T-cell (primary cell): ENCODE results near the gene CHD9. TPM values are rescaled to one million over a fixed set of nuclear protein-coding genes. Genes with fewer than 3 reads are reported as not detected.

Experiments used
- ATAC-seq, 4 experiments: fragments of 200-7000 bp in 3 of 4; fragments of 150-1000 bp in 1 of 4; cut with Tn5 transposase; replicated peaks in 1 of 4; 1 replicate in 3 of 4; 2 replicates in 1 of 4; pipeline ENCODE4 v1.10.0; 2021; ENCODE audit warnings: moderate library complexity in 3 of 4, mild to moderate bottlenecking in 2 of 4, moderate number of reproducible peaks in 1 of 4
- CTCF ChIA-PET, 2 donors: fragments of 300-600 bp; sonication (Branson Sonifier 250); formaldehyde crosslinking; loops; one replicate each; lab custom pipeline; 2022; ENCODE audit warnings: antibody characterized with exemption in 2 of 2; lab: Charles Lee
- POLR2A ChIA-PET, 2 donors: fragments of 300-600 bp; sonication (Branson Sonifier 250); formaldehyde crosslinking; loops; one replicate each; lab custom pipeline; 2022; ENCODE audit warnings: antibody characterized with exemption in 2 of 2; lab: Charles Lee
- DNase-seq, 35 experiments: peaks; one replicate each; pipeline versions ENCODE4 v3.0.0 to v3.0.0-alpha.2; 2013 to 2023
- H3K27ac ChIP-seq: one replicate; pipeline ENCODE4 v1.5.1; 2013; ENCODE audit warnings: low read length
- H3K27me3 ChIP-seq, 2 experiments: replicated peaks in 1 of 2; 1 replicate in 1 of 2; 2 replicates in 1 of 2; pipeline versions ENCODE4 v1.6.1 to v1.7.0; 2013; ENCODE audit warnings: low read length in 1 of 2, mixed read lengths in 1 of 2; ENCODE audit not compliant: control insufficient read depth in 2 of 2, insufficient read depth in 2 of 2; ENCODE audit errors: extremely low read depth in 1 of 2
- H3K36me3 ChIP-seq, 2 donors: 1 replicate in 1 of 2; 2 replicates in 1 of 2; pipeline versions ENCODE4 v1.6.1 to v1.7.0; 2013; ENCODE audit warnings: low read length in 1 of 2; ENCODE audit not compliant: control insufficient read depth in 2 of 2, insufficient read depth in 1 of 2; ENCODE audit errors: extremely low read depth in 1 of 2
- H3K4me1 ChIP-seq, 2 experiments: 1 replicate in 1 of 2; 2 replicates in 1 of 2; pipeline versions ENCODE4 v1.6.1 to v1.7.0; 2013; ENCODE audit warnings: low read length in 2 of 2, mixed read lengths in 1 of 2; ENCODE audit not compliant: insufficient read depth in 2 of 2, control insufficient read depth in 1 of 2; ENCODE audit errors: extremely low read depth in 1 of 2
- H3K4me3 ChIP-seq, 2 donors: 1 replicate in 1 of 2; 2 replicates in 1 of 2; pipeline versions ENCODE4 v1.5.1 to v1.7.0; 2013; ENCODE audit warnings: mild to moderate bottlenecking in 2 of 2, low read length in 1 of 2, moderate library complexity in 1 of 2; ENCODE audit not compliant: control insufficient read depth in 1 of 2; ENCODE audit errors: extremely low read depth in 1 of 2
- H3K9me3 ChIP-seq: 2 replicates; pipeline ENCODE4 v1.7.0; 2013
- H3K27ac Mint-ChIP-seq, 2 donors: one replicate each; pipeline ENCODE4 v1.8.0; 2020 to 2021; ENCODE audit warnings: mild to moderate bottlenecking in 2 of 2, mixed read lengths in 2 of 2
- H3K27me3 Mint-ChIP-seq, 2 donors: one replicate each; pipeline ENCODE4 v1.8.0; 2021 to 2022; ENCODE audit warnings: mixed read lengths in 2 of 2
- H3K36me3 Mint-ChIP-seq: one replicate; pipeline ENCODE4 v1.8.0; 2021; ENCODE audit warnings: mixed read lengths
- H3K4me1 Mint-ChIP-seq, 3 donors: one replicate each; pipeline ENCODE4 v1.8.0; 2020 to 2022; ENCODE audit warnings: mixed read lengths in 3 of 3, mild to moderate bottlenecking in 1 of 3
- H3K4me3 Mint-ChIP-seq, 3 donors: one replicate each; pipeline ENCODE4 v1.8.0; 2020 to 2022; ENCODE audit warnings: mild to moderate bottlenecking in 3 of 3, mixed read lengths in 3 of 3, moderate library complexity in 3 of 3
- H3K9me3 Mint-ChIP-seq, 3 donors: one replicate each; pipeline ENCODE4 v1.8.0; 2020 to 2022; ENCODE audit warnings: mixed read lengths in 3 of 3
- WGBS: methylation state at CpG from one replicate; pipeline ENCODE4 v1.1.5; 2013; ENCODE audit warnings: missing lambda C conversion rate; ENCODE audit not compliant: insufficient coverage; 5-methylcytosine and 5-hydroxymethylcytosine counted together
- total RNA-seq, 35 experiments: library from RNA in 6 of 35; stranded (reverse) in 6 of 35; fragments of 120-200 nt in 1 of 35; gene quantifications; one replicate each; pipeline versions ENCODE4 v1.2.1 to v1.2.4 and lab custom pipeline; 2013 to 2026

The CHD9 gene
- total RNA-seq, 5 donors from 2014 or later (not counting 1 experiment from before 2014, with no cell fraction given) = 33.0 to 39.3 (median 33.8) TPM

GRCh38 chr16:53058882-53059281 is 4.1 kb downstream of the CHD9 start:
- Mint-ChIP-seq H3K27me3 (no peaks in the 10 kb centered on the region), H3K4me3 (no peak overlapping the region), H3K36me3 (no peaks in the 10 kb centered on the region), H3K27ac (peak overlapping the region in 1 of 2 donors; percentile 40), H3K4me1 (peaks cover 29 to 39% (median 33%) of the 10 kb centered on the region in 3 donors), H3K9me3 (no peaks in the 10 kb centered on the region)
- no peak overlapping the region for H3K27ac ChIP-seq
- H3K9me3 ChIP-seq = no peaks in the 10 kb centered on the region
- no peak for ATAC-seq
- ChIA-PET POLR2A (no interaction called here), CTCF (no interaction called here)
- peaks cover 7 to 36% of the 10 kb centered on the region in 2 experiments for H3K4me1 ChIP-seq
- H3K27me3 ChIP-seq = peaks cover 0 to 7% of the 10 kb centered on the region in 2 experiments
- H3K4me3 ChIP-seq = no peak overlapping the region
- H3K36me3 ChIP-seq = no peaks in the 10 kb centered on the region
- 67% methylated on average over 1 of the region's 5 CpGs for WGBS
- DNase-seq = no peak

- ATAC-seq = no peak
- WGBS = 98% methylated on average over 6 of the region's 7 CpGs
- peaks cover 25 to 39% (median 27%) of the 10 kb centered on the region in 3 donors for H3K4me1 Mint-ChIP-seq
- no peak overlapping the region for H3K4me3 Mint-ChIP-seq
- peaks cover 7 to 34% of the 10 kb centered on the region in 2 experiments for H3K4me1 ChIP-seq
- no peak overlapping the region for H3K27ac Mint-ChIP-seq
- ChIA-PET POLR2A (no interaction called here), CTCF (interaction anchor here in 1 of 2 donors (1.3 kb wide), 1 partner anchor 98 kb away, joined by 4 read pairs; no protein-coding TSS in a partner anchor)
- H3K9me3 ChIP-seq = no peaks in the 10 kb centered on the region
- H3K27ac ChIP-seq = no peak overlapping the region
- no peaks in the 10 kb centered on the region for H3K36me3 ChIP-seq
- H3K4me3 ChIP-seq = no peak overlapping the region
- no peaks in the 10 kb centered on the region for H3K27me3 Mint-ChIP-seq
- no peaks in the 10 kb centered on the region for H3K27me3 ChIP-seq
- H3K36me3 Mint-ChIP-seq = no peaks in the 10 kb centered on the region
- DNase-seq = no peak
- H3K9me3 Mint-ChIP-seq = no peaks in the 10 kb centered on the region
Observed at GRCh38 chr16:53059672-53060071, 4.9 kb downstream of the CHD9 start.

DNA sequence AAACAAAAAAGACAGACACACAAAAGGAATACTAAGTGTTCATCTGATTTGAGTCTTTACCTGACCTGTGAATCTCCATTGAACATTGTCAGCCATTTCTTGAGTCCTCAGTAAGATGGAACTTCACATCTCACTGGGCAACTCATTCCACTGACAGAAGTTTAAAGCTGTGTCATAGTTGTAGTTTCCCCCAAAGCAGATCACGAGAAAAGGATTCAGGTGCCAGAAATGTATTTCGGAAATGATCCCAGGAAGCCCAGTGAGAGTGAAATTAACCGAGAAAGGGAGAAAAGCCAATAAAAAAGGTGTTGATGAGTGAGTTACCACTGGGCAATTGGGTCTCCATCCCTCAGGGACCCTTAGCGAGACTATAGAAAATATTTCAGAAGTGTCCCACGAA is 6.5 kb downstream of the CHD9 start:
- Mint-ChIP-seq H3K27ac (peak overlapping the region in 1 of 2 donors; percentile 63), H3K4me3 (no peak overlapping the region), H3K27me3 (no peaks in the 10 kb centered on the region), H3K9me3 (no peaks in the 10 kb centered on the region), H3K36me3 (no peaks in the 10 kb centered on the region), H3K4me1 (peaks cover 28 to 45% (median 31%) of the 10 kb centered on the region in 3 donors)
- Histone ChIP-seq H3K4me1 (peaks cover 5 to 30% of the 10 kb centered on the region in 2 experiments), H3K9me3 (no peaks in the 10 kb centered on the region), H3K36me3 (no peaks in the 10 kb centered on the region), H3K4me3 (no peak overlapping the region), H3K27me3 (no peaks in the 10 kb centered on the region), H3K27ac (peak overlapping the region; percentile 1)
- ChIA-PET CTCF (interaction anchor here (0.5 to 1.0 kb wide), 3 partner anchors 9 to 99 kb away, joined by 3 read pairs; no protein-coding TSS in a partner anchor), POLR2A (interaction anchor here in 1 of 2 donors (0.6 kb wide), 1 partner anchor 189 kb away, joined by 6 read pairs; no protein-coding TSS in a partner anchor)
- ATAC-seq = no peak
- WGBS = 60% methylated on average over 1 of the region's 5 CpGs
- no peak for DNase-seq

- CTCF ChIA-PET = interaction anchor here (0.5 to 1.0 kb wide), 2 partner anchors 34 to 99 kb away, joined by 3 read pairs; no protein-coding TSS in a partner anchor
- Histone ChIP-seq H3K27me3 (no peaks in the 10 kb centered on the region), H3K4me3 (no peak overlapping the region), H3K4me1 (peaks cover 5 to 28% of the 10 kb centered on the region in 2 experiments), H3K36me3 (no peaks in the 10 kb centered on the region), H3K27ac (peak overlapping the region; percentile 1), H3K9me3 (no peaks in the 10 kb centered on the region)
- POLR2A ChIA-PET = no interaction called here
- Mint-ChIP-seq H3K27me3 (no peaks in the 10 kb centered on the region), H3K27ac (peak overlapping the region; percentile 50 to 63), H3K4me1 (peaks cover 27 to 42% (median 30%) of the 10 kb centered on the region in 3 donors), H3K4me3 (no peak overlapping the region), H3K36me3 (no peaks in the 10 kb centered on the region), H3K9me3 (no peaks in the 10 kb centered on the region)
- 9% methylated on average over 3 of the region's 3 CpGs for WGBS
- DNase-seq (peak in 7 of 35 experiments; percentile 1 to 45 (median 7)), ATAC-seq (peak; percentile 23 to 66 (median 60))
Observed at GRCh38 chr16:53061701-53062159, 6.9 kb downstream of the CHD9 start.

DNA sequence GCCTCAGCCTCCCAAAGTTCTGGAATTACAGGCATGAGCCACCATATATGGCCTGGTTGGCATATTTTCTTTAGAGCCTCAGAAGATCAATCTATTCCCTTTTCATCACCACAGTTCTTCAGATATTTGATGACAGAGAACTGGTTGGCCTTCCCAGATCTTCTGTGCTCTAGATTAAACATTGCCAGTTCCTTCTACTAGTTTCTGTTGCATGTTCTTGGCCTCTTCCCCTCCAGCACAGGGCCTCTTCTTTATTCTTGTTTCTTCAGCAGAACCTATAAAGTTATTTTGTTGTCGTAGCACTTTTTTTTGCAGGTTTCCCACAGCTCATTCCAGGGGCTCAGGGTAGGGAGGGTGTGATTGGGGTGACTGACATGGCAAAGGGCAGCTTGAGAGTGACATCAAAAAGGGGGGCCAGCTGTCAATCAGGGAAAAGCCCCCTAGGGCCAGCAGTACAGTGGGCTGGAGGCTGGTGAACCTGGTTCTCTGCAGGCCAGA is 9.3 kb downstream of the CHD9 start:
- CTCF ChIA-PET = no interaction called here
- no peak for ATAC-seq
- peaks cover 38 to 49% (median 40%) of the 10 kb centered on the region in 3 donors for H3K4me1 Mint-ChIP-seq

DNA sequence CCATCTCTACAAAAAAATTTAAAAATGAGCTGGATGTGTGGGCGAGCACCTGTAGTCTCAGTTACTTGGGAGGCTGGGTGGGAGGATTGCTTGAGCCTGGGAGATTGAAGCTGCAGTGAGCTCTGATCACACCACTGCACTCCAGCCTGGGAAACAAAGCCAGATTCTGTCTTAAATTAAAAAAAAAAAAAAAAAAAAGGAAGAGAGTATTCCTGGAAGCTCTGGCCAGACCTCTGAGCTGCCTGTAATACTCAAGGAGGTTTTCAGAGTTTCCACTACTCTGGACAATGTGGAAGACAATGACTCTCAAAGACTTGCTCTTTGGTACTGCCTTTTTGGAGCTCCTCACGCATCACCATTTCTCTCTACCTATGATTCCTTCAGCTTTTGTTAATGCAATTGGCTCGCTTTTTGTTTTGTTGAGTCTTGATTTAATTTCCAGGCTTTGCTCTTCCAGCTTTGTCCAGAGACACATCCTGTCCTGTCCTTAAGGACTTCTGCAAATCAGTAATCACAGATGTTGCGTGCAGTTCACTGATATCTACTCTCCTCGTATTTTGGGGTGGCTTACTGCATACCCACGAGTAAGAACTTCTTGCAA is 10.8 kb downstream of the CHD9 start:
- no peaks in the 10 kb centered on the region for H3K9me3 Mint-ChIP-seq
- no peak overlapping the region for H3K27ac ChIP-seq
- no peaks in the 10 kb centered on the region for H3K27me3 ChIP-seq
- H3K4me1 ChIP-seq = peaks cover 12 to 47% of the 10 kb centered on the region in 2 experiments
- no peaks in the 10 kb centered on the region for H3K9me3 ChIP-seq
- no peak for DNase-seq
- H3K4me3 Mint-ChIP-seq = no peak overlapping the region
- no peak for ATAC-seq
- WGBS = 100% methylated on average over 3 of the region's 6 CpGs
- peaks cover 49 to 61% (median 53%) of the 10 kb centered on the region in 3 donors for H3K4me1 Mint-ChIP-seq
- ChIA-PET POLR2A (interaction anchor here in 1 of 2 donors (0.6 kb wide), 1 partner anchor 33 kb away, joined by 5 read pairs; no protein-coding TSS in a partner anchor), CTCF (interaction anchor here in 1 of 2 donors (0.6 kb wide), 2 partner anchors 137 to 397 kb away, joined by 4 to 9 read pairs; no protein-coding TSS in a partner anchor)
- H3K36me3 ChIP-seq = no peaks in the 10 kb centered on the region
- no peaks in the 10 kb centered on the region for H3K36me3 Mint-ChIP-seq
- H3K27ac Mint-ChIP-seq = no peak overlapping the region
- H3K4me3 ChIP-seq = no peak overlapping the region
- H3K27me3 Mint-ChIP-seq = no peaks in the 10 kb centered on the region

More for the DNA sequence above, 9.3 kb downstream of the CHD9 start:
- DNase-seq = no peak
- H3K4me3 ChIP-seq = no peak overlapping the region
- no peaks in the 10 kb centered on the region for H3K9me3 ChIP-seq
- H3K27ac ChIP-seq = no peak overlapping the region
- Mint-ChIP-seq H3K27ac (no peak overlapping the region), H3K27me3 (no peaks in the 10 kb centered on the region), H3K36me3 (no peaks in the 10 kb centered on the region), H3K4me3 (no peak overlapping the region), H3K9me3 (no peaks in the 10 kb centered on the region)
- no peaks in the 10 kb centered on the region for H3K36me3 ChIP-seq
- POLR2A ChIA-PET = no interaction called here
- H3K4me1 ChIP-seq = peaks cover 12 to 45% of the 10 kb centered on the region in 2 experiments
- H3K27me3 ChIP-seq = no peaks in the 10 kb centered on the region
- WGBS = 100% methylated on average over 1 of the region's 1 CpG
